IMR-90 (cell line): ENCODE results near the gene KCNK4. TPM values are rescaled to one million over a fixed set of nuclear protein-coding genes. Genes with fewer than 3 reads are reported as not detected.

Source experiments
- ATAC-seq: fragments of 200-7000 bp; cut with Tn5 transposase; 2 replicates; pipeline ENCODE4 v1.9.1; 2020; ENCODE audit warnings: low read depth, mild to moderate bottlenecking, moderate library complexity
- BruUV-seq: library from RNA; stranded (reverse); fragments of 400-500 nt; replicated peaks from 2 replicates; lab custom pipeline; 2021; lab: Mats Ljungman, UMichigan
- CTCF ChIA-PET: fragments of 300-600 bp; formaldehyde crosslinking; extraction: SDS; loops from one replicate; lab custom pipeline; 2021; ENCODE audit warnings: antibody characterized with exemption; lab: Yijun Ruan, JAX
- POLR2A ChIA-PET: fragments of 300-600 bp; sonication (Branson Sonifier 250); formaldehyde crosslinking; loops from one replicate; lab custom pipeline; 2022; ENCODE audit warnings: antibody characterized with exemption; ENCODE audit not compliant: unreplicated experiment; lab: Charles Lee
- DNase-seq: peaks from one replicate; pipeline ENCODE4 v3.0.0; 2013
- H2AFZ ChIP-seq: replicated peaks from 2 replicates; pipeline ENCODE3; 2013; ENCODE audit warnings: low read length, mild to moderate bottlenecking; ENCODE audit not compliant: poor library complexity
- H2AK5ac ChIP-seq: 2 replicates; pipeline ENCODE4 v1.6.1; 2013; ENCODE audit warnings: low read depth, low read length, inconsistent platforms
- H2AK9ac ChIP-seq: replicated peaks from 2 replicates; pipeline ENCODE3; 2013; ENCODE audit warnings: mild to moderate bottlenecking, low read depth, low read length, moderate library complexity; ENCODE audit not compliant: poor library complexity
- H2BK120ac ChIP-seq: 2 replicates; pipeline ENCODE4 v1.6.1; 2013; ENCODE audit warnings: low read depth, low read length, inconsistent platforms
- H2BK15ac ChIP-seq: 3 replicates; pipeline ENCODE4 v1.6.1; 2013; ENCODE audit warnings: low read depth, low read length, inconsistent platforms
- H2BK20ac ChIP-seq: 2 replicates; pipeline ENCODE4 v1.6.1; 2013; ENCODE audit warnings: low read depth, mild to moderate bottlenecking, inconsistent platforms, low read length, moderate library complexity
- H2BK5ac ChIP-seq: 2 replicates; pipeline ENCODE4 v1.6.1; 2013; ENCODE audit warnings: mild to moderate bottlenecking, low read depth, low read length, inconsistent platforms; ENCODE audit not compliant: poor library complexity, severe bottlenecking
- H3K14ac ChIP-seq: replicated peaks from 2 replicates; pipeline ENCODE4 v1.6.1; 2013; ENCODE audit warnings: low read depth, low read length, inconsistent platforms
- H3K18ac ChIP-seq: 2 replicates; pipeline ENCODE4 v1.6.1; 2013; ENCODE audit warnings: low read depth, low read length, control low read depth
- H3K23ac ChIP-seq: 2 replicates; pipeline ENCODE4 v1.6.1; 2013; ENCODE audit warnings: low read depth, low read length, inconsistent platforms
- H3K27ac ChIP-seq: 2 replicates; pipeline ENCODE4 v1.5.1; 2013; ENCODE audit warnings: mild to moderate bottlenecking, control low read depth, low read length; ENCODE audit not compliant: insufficient read depth
- H3K27me3 ChIP-seq: 2 replicates; pipeline ENCODE4 v1.6.1; 2013; ENCODE audit warnings: low read length; ENCODE audit not compliant: control insufficient read depth, insufficient read depth
- H3K36me3 ChIP-seq: 2 replicates; pipeline ENCODE4 v1.6.1; 2013; ENCODE audit warnings: low read length, mixed read lengths; ENCODE audit not compliant: control insufficient read depth, insufficient read depth
- H3K4ac ChIP-seq: 2 replicates; pipeline ENCODE4 v1.6.1; 2013; ENCODE audit warnings: low read depth, low read length, inconsistent platforms
- H3K4me1 ChIP-seq: 2 replicates; pipeline ENCODE4 v1.6.1; 2013; ENCODE audit warnings: low read length, mixed read lengths; ENCODE audit not compliant: control insufficient read depth, insufficient read depth
- H3K4me2 ChIP-seq: 2 replicates; pipeline ENCODE4 v1.6.1; 2013; ENCODE audit warnings: low read depth, mild to moderate bottlenecking, control low read depth, low read length, moderate library complexity
- H3K4me3 ChIP-seq: 2 replicates; pipeline ENCODE4 v1.5.1; 2013; ENCODE audit warnings: low read depth, mild to moderate bottlenecking, control low read depth, low read length, moderate library complexity; ENCODE audit not compliant: insufficient read depth
- H3K56ac ChIP-seq: 2 replicates; pipeline ENCODE4 v1.6.1; 2013; ENCODE audit warnings: low read length, inconsistent platforms; ENCODE audit not compliant: insufficient read depth; ENCODE audit errors: extremely low read depth
- H3K79me1 ChIP-seq, 2 experiments: 2 replicates each; pipeline ENCODE4 v1.6.1; 2013; ENCODE audit warnings: low read length in 2 of 2, inconsistent platforms in 1 of 2, low read depth in 1 of 2
- H3K9ac ChIP-seq: 2 replicates; pipeline ENCODE4 v1.6.1; 2013; ENCODE audit warnings: low read depth, low read length, control low read depth
- H3K9me1 ChIP-seq: 2 replicates; pipeline ENCODE4 v1.6.1; 2013; ENCODE audit warnings: low read length, inconsistent platforms; ENCODE audit not compliant: insufficient read depth
- H3K9me3 ChIP-seq: 2 replicates; pipeline ENCODE4 v1.6.1; 2013; ENCODE audit warnings: low read length; ENCODE audit not compliant: control insufficient read depth, insufficient read depth
- H4K20me1 ChIP-seq: 2 replicates; pipeline ENCODE4 v1.6.1; 2013; ENCODE audit warnings: low read length, inconsistent platforms; ENCODE audit not compliant: insufficient read depth
- H4K5ac ChIP-seq: 2 replicates; pipeline ENCODE4 v1.6.1; 2013; ENCODE audit warnings: mild to moderate bottlenecking, low read depth, low read length, control low read depth
- H4K8ac ChIP-seq, 2 experiments: 2 replicates each; pipeline ENCODE4 v1.6.1; 2013; ENCODE audit warnings: low read depth in 2 of 2, low read length in 2 of 2, control low read depth in 1 of 2, inconsistent platforms in 1 of 2
- H4K91ac ChIP-seq: 2 replicates; pipeline ENCODE4 v1.6.1; 2013; ENCODE audit warnings: low read depth, low read length, inconsistent platforms; ENCODE audit not compliant: insufficient read depth
- BHLHE40 ChIP-seq: fragments of 150-350 bp; IDR thresholded peaks from 2 replicates; pipeline ENCODE4 v1.6.1; 2016; ENCODE audit warnings: mild to moderate bottlenecking, low read depth, low read length
- FOS ChIP-seq: fragments of 150-350 bp; IDR thresholded peaks from 2 replicates; pipeline ENCODE4 v1.6.1; 2016; ENCODE audit warnings: low read depth, low read length
- MAZ ChIP-seq: IDR thresholded peaks from 2 replicates; pipeline ENCODE4 v1.6.1; 2012; ENCODE audit warnings: low read depth, mild to moderate bottlenecking, low read length, improper control_type of control experiment, moderate library complexity, borderline replicate concordance
- MXI1 ChIP-seq: IDR thresholded peaks from 2 replicates; pipeline ENCODE4 v1.6.1; 2012; ENCODE audit warnings: low read depth, mild to moderate bottlenecking, low read length, moderate library complexity, borderline replicate concordance
- POLR2A ChIP-seq: IDR thresholded peaks from 2 replicates; pipeline ENCODE4 v1.6.1; 2012; ENCODE audit warnings: mild to moderate bottlenecking, low read depth, low read length
- RCOR1 ChIP-seq: IDR thresholded peaks from 2 replicates; pipeline ENCODE4 v1.6.1; 2012; ENCODE audit warnings: mild to moderate bottlenecking, low read length, improper control_type of control experiment; ENCODE audit not compliant: insufficient replicate concordance
- RFX5 ChIP-seq: IDR thresholded peaks from 2 replicates; pipeline ENCODE4 v1.8.0; 2012; ENCODE audit warnings: low read depth, mild to moderate bottlenecking, low read length, moderate library complexity
- SMC3 ChIP-seq: fragments of 150-350 bp; IDR thresholded peaks from 2 replicates; pipeline ENCODE4 v1.6.1; 2016; ENCODE audit warnings: low read depth, mild to moderate bottlenecking, antibody characterized with exemption, low read length, moderate library complexity
- WGBS, 2 experiments: methylation state at CpG; one replicate each; pipeline versions ENCODE4 v1.1.5 to v1.1.7; 2013; ENCODE audit warnings: missing lambda C conversion rate in 2 of 2; ENCODE audit not compliant: insufficient read length in 1 of 2; ENCODE audit errors: extremely low coverage in 2 of 2; 5-methylcytosine and 5-hydroxymethylcytosine counted together
- dilution Hi-C: fragments of 300-500 bp; cut with HindIII; formaldehyde crosslinking; loops from one replicate; pipeline ENCODE4 v1.14.3; 2018; ENCODE audit warnings: low sequenced_read_pairs; ENCODE audit not compliant: unreplicated experiment
- in situ Hi-C: fragments of 300-500 bp; cut with MboI; formaldehyde crosslinking; loops from 3 replicates; pipeline ENCODE4 v1.14.3; 2019; ENCODE audit warnings: low sequenced_read_pairs, inconsistent platforms, mixed read lengths
- intact Hi-C: fragments of 100-400 bp; cut with micrococcal nuclease; formaldehyde crosslinking; loops from 2 replicates; pipeline ENCODE4 v1.10.0; 2022
- polyA plus RNA-seq, 3 experiments: library from polyadenylated mRNA; depleted of rRNA; stranded (reverse); fragments of >200 nt; gene quantifications; 2 replicates each; pipeline ENCODE4 v1.2.3, GENCODE V29; 2012; ENCODE audit warnings: low replicate concordance in 1 of 3
- total RNA-seq: library from RNA; depleted of rRNA; stranded (reverse); fragments of >200 nt; gene quantifications from 2 replicates; pipeline ENCODE4 v1.2.3, GENCODE V29; 2012

The KCNK4 gene
- total and polyA plus RNA-seq, 2 of the 4 experiments (the other 2 are of a cell fraction), result not detected

DNA sequence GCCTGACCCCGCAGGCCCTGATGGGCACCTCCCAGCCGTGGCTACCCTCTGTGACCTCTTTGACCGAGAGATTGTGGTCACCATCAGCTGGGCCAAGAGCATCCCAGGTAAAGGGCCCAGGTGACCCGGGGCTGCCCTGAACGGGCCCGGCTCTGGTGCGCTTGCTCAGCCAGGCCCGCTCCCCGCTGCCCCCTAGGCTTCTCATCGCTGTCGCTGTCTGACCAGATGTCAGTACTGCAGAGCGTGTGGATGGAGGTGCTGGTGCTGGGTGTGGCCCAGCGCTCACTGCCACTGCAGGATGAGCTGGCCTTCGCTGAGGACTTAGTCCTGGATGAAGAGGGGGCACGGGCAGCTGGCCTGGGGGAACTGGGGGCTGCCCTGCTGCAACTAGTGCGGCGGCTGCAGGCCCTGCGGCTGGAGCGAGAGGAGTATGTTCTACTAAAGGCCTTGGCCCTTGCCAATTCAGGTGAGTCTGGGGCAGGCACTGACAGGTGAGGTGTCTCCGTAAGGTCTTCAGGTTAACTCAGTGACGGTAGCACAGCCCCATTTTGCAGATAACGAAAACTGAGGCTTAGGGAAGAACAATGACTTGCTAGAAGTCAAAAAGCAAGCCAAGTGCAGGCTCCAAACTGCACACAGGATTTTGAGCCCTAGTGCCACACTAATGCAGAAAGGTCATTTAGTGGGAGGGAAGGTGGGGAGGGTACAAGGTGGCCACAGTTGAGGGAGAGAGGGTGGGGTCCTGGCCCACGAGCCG lies 23.9 kb downstream of the KCNK4 start:
- Histone ChIP-seq H3K23ac (no peak overlapping the region), H3K9me3 (no peaks in the 10 kb centered on the region), H3K4me1 (peaks cover 6% of the 10 kb centered on the region), H4K8ac (no peak overlapping the region), H3K79me1 (peaks cover 12 to 39% of the 10 kb centered on the region in 2 experiments), H4K20me1 (no peaks in the 10 kb centered on the region), H4K5ac (no peak overlapping the region), H3K27me3 (no peaks in the 10 kb centered on the region), H2BK15ac (no peak overlapping the region), H2AK9ac (no peak overlapping the region), H3K18ac (no peak overlapping the region), H2BK5ac (no peak overlapping the region), H3K14ac (no peak overlapping the region), H2AK5ac (no peak overlapping the region), H3K4ac (no peak overlapping the region), H3K36me3 (peaks cover 15% of the 10 kb centered on the region; the same call in 1 of the 2 replicates), H3K9ac (no peak overlapping the region), H3K4me3 (no peak overlapping the region), H3K56ac (no peak overlapping the region), H2BK120ac (no peak overlapping the region), H2AFZ (no peak overlapping the region), H3K4me2 (no peak overlapping the region), H3K27ac (no peak overlapping the region), H3K9me1 (peaks cover 11% of the 10 kb centered on the region), H2BK20ac (no peak overlapping the region), H4K91ac (no peak overlapping the region)
- intact Hi-C loops (no loop called here), in situ Hi-C loops (no loop called here), dilution Hi-C loops (no loop called here)
- ChIA-PET POLR2A (no interaction called here), CTCF (no interaction called here)
- WGBS, 2 experiments, result 95% methylated on average over 13 of the region's 24 CpGs; no CpG with 5 or more reads in 1 of the 2 experiments
- BruUV-seq, result no TSS peak
- TF ChIP-seq RFX5 (no peak), POLR2A (no peak), RCOR1 (no peak), MXI1 (no peak), FOS (no peak), SMC3 (no peak), BHLHE40 (no peak), MAZ (no peak)
- no peak for DNase-seq
- ATAC-seq, result no peak
